ENCODE measurements around the gene PNN.
"Not testable (repeated sequence)": the region's sequence is repeated elsewhere in the genome, so short reads cannot be mapped to it uniquely, and the experiment has no call there.

The PNN gene

DNA sequence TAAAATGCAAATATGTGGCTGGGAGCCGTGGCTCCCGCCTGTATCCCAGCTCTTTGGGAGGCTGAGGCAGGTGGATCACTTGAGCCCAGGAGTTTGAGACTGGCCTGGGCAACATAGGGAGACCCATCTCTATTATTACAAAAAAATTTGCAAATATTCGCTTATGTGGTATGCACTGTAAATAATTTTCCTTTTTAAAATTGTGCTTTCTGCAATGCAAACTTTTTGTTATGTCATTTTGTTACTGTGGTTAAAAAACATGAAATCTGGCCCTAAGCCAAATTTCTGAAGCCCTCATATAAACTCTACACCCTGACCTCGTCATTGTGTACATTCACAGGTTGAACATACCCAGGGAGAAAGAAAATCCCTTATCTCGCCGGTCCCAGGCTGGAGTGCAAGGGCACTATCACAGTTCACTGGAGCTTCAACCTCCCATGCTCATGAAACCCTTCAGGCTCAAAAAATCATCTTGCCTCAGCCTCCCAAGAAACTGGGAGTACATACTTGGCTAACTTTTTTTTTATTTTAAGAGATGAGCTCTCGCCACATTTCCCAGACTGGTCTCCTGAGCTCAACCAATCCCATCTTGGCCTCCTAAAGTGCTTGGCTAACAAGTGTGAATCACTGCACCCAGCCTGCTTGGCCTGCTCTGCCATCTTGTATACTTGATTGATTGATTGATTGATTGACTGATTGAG, 29.6 kb upstream of the PNN start:
- Histone ChIP-seq H3K9me3 (ENCODE audit: severe bottlenecking) (no peaks in the 10 kb centered on the region), H3K4me3 (ENCODE audit: severe bottlenecking) (no peak overlapping the region), H3K4me1 (ENCODE audit: insufficient read depth, poor library complexity, severe bottlenecking) (no peaks in the 10 kb centered on the region), H3K27me3 (ENCODE audit: insufficient read depth, poor library complexity, severe bottlenecking) (no peaks in the 10 kb centered on the region), H3K36me3 (ENCODE audit: low read depth) (peaks cover 27% of the 10 kb centered on the region), H3K27ac (ENCODE audit: poor library complexity, severe bottlenecking) (no peak overlapping the region)
- ATAC-seq (ENCODE audit: low read depth) (no peak), DNase-seq (ENCODE audit: low spot score) (no peak)
- TF ChIP-seq, protein P1, sequence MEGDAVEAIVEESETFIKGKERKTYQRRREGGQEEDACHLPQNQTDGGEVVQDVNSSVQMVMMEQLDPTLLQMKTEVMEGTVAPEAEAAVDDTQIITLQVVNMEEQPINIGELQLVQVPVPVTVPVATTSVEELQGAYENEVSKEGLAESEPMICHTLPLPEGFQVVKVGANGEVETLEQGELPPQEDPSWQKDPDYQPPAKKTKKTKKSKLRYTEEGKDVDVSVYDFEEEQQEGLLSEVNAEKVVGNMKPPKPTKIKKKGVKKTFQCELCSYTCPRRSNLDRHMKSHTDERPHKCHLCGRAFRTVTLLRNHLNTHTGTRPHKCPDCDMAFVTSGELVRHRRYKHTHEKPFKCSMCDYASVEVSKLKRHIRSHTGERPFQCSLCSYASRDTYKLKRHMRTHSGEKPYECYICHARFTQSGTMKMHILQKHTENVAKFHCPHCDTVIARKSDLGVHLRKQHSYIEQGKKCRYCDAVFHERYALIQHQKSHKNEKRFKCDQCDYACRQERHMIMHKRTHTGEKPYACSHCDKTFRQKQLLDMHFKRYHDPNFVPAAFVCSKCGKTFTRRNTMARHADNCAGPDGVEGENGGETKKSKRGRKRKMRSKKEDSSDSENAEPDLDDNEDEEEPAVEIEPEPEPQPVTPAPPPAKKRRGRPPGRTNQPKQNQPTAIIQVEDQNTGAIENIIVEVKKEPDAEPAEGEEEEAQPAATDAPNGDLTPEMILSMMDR (IDR thresholded peaks at IDR 0.05; ENCODE audit: poor library complexity, severe bottlenecking): no peak

DNA sequence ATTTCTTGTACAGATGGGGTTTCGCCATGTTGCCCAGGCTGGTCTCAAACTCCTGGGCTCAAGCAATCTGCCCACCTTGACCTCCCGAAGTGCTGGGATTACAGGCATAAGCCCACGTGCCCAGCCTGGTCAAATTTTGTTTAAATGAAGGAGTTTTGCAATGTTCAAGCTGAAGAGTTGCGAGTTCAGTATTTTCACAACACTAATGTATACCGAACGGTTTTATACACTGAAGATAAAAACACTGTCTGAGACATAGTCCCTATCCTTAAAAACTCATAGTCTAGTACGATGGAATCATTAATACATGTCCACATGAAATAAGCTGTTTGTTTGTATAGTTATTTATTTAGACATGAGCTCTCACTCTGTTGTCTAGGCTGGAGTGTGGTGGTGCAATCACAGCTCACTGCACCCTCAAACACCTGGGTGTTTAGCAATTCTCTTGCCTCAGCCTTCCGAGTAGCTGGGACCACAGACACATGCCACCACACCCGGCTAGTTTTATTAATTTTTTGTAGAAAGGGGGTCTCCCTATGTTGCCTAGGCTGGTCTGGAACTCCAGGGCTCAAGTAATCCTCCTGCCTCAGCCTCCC, 20.4 kb upstream of the PNN start:
- peaks cover 81% of the 10 kb centered on the region for H3K36me3 ChIP-seq (ENCODE audit: low read depth)
- TF ChIP-seq, protein P1 (IDR thresholded peaks at IDR 0.05; ENCODE audit: poor library complexity, severe bottlenecking): no peak
- H3K4me1 ChIP-seq (ENCODE audit: insufficient read depth, poor library complexity, severe bottlenecking): no peaks in the 10 kb centered on the region
- no peaks in the 10 kb centered on the region for H3K9me3 ChIP-seq (ENCODE audit: severe bottlenecking)
- ATAC-seq (ENCODE audit: low read depth) (no peak), DNase-seq (ENCODE audit: low spot score) (no peak)
- no peaks in the 10 kb centered on the region for H3K27me3 ChIP-seq (ENCODE audit: insufficient read depth, poor library complexity, severe bottlenecking)
- H3K4me3 ChIP-seq (ENCODE audit: severe bottlenecking): no peak overlapping the region
- H3K27ac ChIP-seq (ENCODE audit: poor library complexity, severe bottlenecking): no peak overlapping the region

DNA sequence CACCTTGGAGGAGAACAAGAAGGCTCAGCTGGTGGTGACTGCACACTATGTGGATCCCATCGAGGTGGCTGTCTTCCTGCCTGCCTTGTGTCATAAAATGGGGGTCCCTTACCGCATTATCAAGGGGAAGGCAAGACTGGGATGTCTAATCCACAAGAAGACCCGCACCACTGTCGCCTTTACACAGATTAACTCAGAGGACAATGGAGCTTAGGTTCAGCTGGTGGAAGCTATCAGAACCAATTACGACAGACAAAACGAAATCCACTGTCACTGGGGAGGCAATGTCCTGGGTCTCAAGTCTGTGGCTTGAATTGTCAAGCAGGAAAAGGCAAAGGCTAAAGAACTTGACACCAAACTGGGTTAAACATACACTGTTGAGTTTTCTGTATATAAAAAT, 17.6 kb upstream of the PNN start:
- H3K4me1 ChIP-seq (ENCODE audit: insufficient read depth, poor library complexity, severe bottlenecking): no peaks in the 10 kb centered on the region
- H3K4me3 ChIP-seq (ENCODE audit: severe bottlenecking): no peak overlapping the region
- H3K9me3 ChIP-seq (ENCODE audit: severe bottlenecking): no peaks in the 10 kb centered on the region
- no peak for ATAC-seq (ENCODE audit: low read depth)
- H3K27me3 ChIP-seq (ENCODE audit: insufficient read depth, poor library complexity, severe bottlenecking): no peaks in the 10 kb centered on the region
- TF ChIP-seq, protein P1 (IDR thresholded peaks at IDR 0.05; ENCODE audit: poor library complexity, severe bottlenecking): no peak
- no peak overlapping the region for H3K27ac ChIP-seq (ENCODE audit: poor library complexity, severe bottlenecking)
- peaks cover 76% of the 10 kb centered on the region for H3K36me3 ChIP-seq (ENCODE audit: low read depth)
- no peak for DNase-seq (ENCODE audit: low spot score)

DNA sequence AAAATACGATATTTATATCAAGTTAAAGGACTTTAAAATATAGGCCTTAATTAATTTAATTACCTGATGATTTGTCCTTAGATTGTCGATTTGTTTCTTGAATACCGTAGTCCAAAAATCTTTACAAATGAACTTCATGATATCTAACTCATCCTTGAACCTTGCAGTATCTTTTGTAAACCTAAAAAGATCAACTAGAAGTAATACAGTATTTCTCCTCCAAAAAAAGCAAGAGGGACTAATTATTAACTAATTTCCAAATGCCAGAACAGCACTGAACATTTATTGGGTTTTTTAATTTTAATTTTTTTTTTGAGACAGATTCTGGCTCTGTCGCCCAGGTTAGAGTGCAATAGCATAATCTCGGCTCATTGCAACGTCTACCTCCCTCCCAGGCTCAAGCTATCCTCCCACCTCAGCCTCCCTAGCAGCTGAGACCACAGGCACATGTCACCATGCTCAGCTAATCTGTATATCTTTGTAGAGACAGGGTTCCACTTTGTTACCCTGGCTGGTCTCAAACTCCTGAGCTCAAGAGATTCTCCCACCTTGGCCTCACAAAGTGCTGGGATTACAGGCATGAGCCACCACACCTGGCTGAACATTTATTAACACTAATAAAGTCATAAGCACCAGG, 16.7 kb upstream of the PNN start:
- no peak for DNase-seq (ENCODE audit: low spot score)
- no peak overlapping the region for H3K4me3 ChIP-seq (ENCODE audit: severe bottlenecking)
- H3K27ac ChIP-seq (ENCODE audit: poor library complexity, severe bottlenecking): no peak overlapping the region
- H3K4me1 ChIP-seq (ENCODE audit: insufficient read depth, poor library complexity, severe bottlenecking): no peaks in the 10 kb centered on the region
- TF ChIP-seq, protein P1 (IDR thresholded peaks at IDR 0.05; ENCODE audit: poor library complexity, severe bottlenecking): no peak
- no peaks in the 10 kb centered on the region for H3K27me3 ChIP-seq (ENCODE audit: insufficient read depth, poor library complexity, severe bottlenecking)
- no peaks in the 10 kb centered on the region for H3K9me3 ChIP-seq (ENCODE audit: severe bottlenecking)
- no peak for ATAC-seq (ENCODE audit: low read depth)
- peaks cover 75% of the 10 kb centered on the region for H3K36me3 ChIP-seq (ENCODE audit: low read depth)

DNA sequence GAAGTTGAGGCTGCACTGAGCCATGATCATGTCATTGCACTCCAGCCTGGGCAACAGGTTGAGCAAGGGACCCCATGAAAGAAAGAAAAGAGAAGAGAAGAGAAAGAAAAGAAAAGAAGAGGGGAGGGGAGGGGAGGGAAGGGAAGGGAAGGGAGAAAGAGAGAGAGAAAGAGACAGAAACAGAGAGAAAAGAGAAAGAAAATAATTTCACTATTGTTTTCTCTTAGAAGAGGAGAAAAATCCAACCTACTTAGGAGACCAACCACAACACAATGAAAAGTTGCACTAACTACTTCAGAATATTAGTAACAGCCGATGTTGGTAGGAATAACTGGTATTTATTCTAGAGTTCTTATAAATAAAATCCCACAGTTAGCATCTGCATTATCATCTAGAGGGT, 14.6 kb upstream of the PNN start:
- DNase-seq (ENCODE audit: low spot score): no peak
- TF ChIP-seq, protein P1 (IDR thresholded peaks at IDR 0.05; ENCODE audit: poor library complexity, severe bottlenecking): no peak
- no peak overlapping the region for H3K4me3 ChIP-seq (ENCODE audit: severe bottlenecking)

DNA sequence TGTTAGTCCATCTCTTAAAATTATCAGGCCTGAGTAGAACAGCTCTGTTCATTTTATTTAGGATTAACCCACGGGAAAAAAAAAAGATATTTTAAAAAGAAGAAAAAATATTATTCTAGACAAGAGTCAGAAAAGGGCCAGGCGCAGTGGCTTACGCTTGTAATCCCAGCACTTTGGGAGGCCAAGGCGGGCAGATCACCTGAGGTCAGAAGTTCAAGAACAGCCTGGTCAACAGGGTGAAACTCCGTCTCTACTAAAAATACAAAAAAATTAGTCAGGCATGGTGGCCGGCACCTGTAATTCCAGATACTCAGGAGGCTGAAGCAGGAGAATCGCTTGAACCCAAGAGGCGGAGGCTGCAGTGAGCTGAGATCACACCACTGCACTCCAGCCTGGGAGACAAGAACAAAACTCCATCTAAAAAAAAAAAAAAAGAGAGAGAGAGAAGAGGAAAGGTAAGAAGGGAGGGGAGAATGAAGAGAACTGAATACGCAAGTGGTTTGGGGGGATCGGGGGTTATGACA, 7.2 kb upstream of the PNN start:
- not testable (repeated sequence) for H3K27ac ChIP-seq (ENCODE audit: poor library complexity, severe bottlenecking); H3K9me3 ChIP-seq (ENCODE audit: severe bottlenecking); DNase-seq (ENCODE audit: low spot score); ATAC-seq (ENCODE audit: low read depth); H3K4me3 ChIP-seq (ENCODE audit: severe bottlenecking); H3K27me3 ChIP-seq (ENCODE audit: insufficient read depth, poor library complexity, severe bottlenecking)
- Histone ChIP-seq H3K4me1 (ENCODE audit: insufficient read depth, poor library complexity, severe bottlenecking) (peaks cover 17% of the 10 kb centered on the region), H3K36me3 (ENCODE audit: low read depth) (peaks cover 25% of the 10 kb centered on the region)

More for the DNA sequence above, 14.6 kb upstream of the PNN start:
- Histone ChIP-seq H3K4me1 (ENCODE audit: insufficient read depth, poor library complexity, severe bottlenecking) (no peaks in the 10 kb centered on the region), H3K9me3 (ENCODE audit: severe bottlenecking) (no peaks in the 10 kb centered on the region), H3K36me3 (ENCODE audit: low read depth) (peaks cover 69% of the 10 kb centered on the region), H3K27me3 (ENCODE audit: insufficient read depth, poor library complexity, severe bottlenecking) (no peaks in the 10 kb centered on the region), H3K27ac (ENCODE audit: poor library complexity, severe bottlenecking) (no peak overlapping the region)
- no peak for ATAC-seq (ENCODE audit: low read depth)

All from RWPE2 (cell line).